H9 (cell line): Measurements from ENCODE around the gene MDK. TPM values are rescaled to one million over a fixed set of nuclear protein-coding genes. Genes with fewer than 3 reads are reported as not detected.

Experiments used
- DNase-seq: peaks from one replicate; pipeline ENCODE4 v3.0.0-alpha.2; 2017
- H2AFZ ChIP-seq: one replicate; pipeline ENCODE4 v1.6.1; 2013; ENCODE audit warnings: mild to moderate bottlenecking, low read length, control low read depth, moderate library complexity
- H2AK5ac ChIP-seq: 2 replicates; pipeline ENCODE4 v1.6.1; 2013; ENCODE audit warnings: low read length, control low read depth, mixed read lengths; ENCODE audit not compliant: insufficient read length
- H2BK120ac ChIP-seq: one replicate; pipeline ENCODE4 v1.6.1; 2013; ENCODE audit warnings: low read depth, mild to moderate bottlenecking, low read length, control low read depth, inconsistent platforms; ENCODE audit not compliant: poor library complexity, severe bottlenecking
- H2BK12ac ChIP-seq: 2 replicates; pipeline ENCODE4 v1.6.1; 2013; ENCODE audit warnings: low read length, control low read depth, mixed read lengths, low read depth; ENCODE audit not compliant: insufficient read length
- H2BK15ac ChIP-seq: 2 replicates; pipeline ENCODE4 v1.6.1; 2013; ENCODE audit warnings: low read depth, low read length, control low read depth
- H2BK20ac ChIP-seq: one replicate; pipeline ENCODE4 v1.6.1; 2013; ENCODE audit warnings: low read depth, mild to moderate bottlenecking, low read length, control low read depth, inconsistent platforms; ENCODE audit not compliant: poor library complexity, severe bottlenecking
- H2BK5ac ChIP-seq: 2 replicates; pipeline ENCODE4 v1.6.1; 2013; ENCODE audit warnings: low read length, control low read depth, mixed read lengths; ENCODE audit not compliant: insufficient read length
- H3K14ac ChIP-seq: 2 replicates; pipeline ENCODE4 v1.6.1; 2013; ENCODE audit warnings: low read length, control low read depth; ENCODE audit not compliant: insufficient read depth
- H3K18ac ChIP-seq: 2 replicates; pipeline ENCODE4 v1.6.1; 2013; ENCODE audit warnings: low read depth, mild to moderate bottlenecking, mixed read lengths, low read length, control low read depth; ENCODE audit not compliant: insufficient read length
- H3K23ac ChIP-seq: 2 replicates; pipeline ENCODE4 v1.6.1; 2013; ENCODE audit warnings: low read length, control low read depth, mixed read lengths, low read depth; ENCODE audit not compliant: insufficient read length
- H3K23me2 ChIP-seq: 2 replicates; pipeline ENCODE4 v1.6.1; 2013; ENCODE audit warnings: low read depth, mild to moderate bottlenecking, mixed read lengths, low read length, control low read depth; ENCODE audit not compliant: insufficient read length, poor library complexity, severe bottlenecking
- H3K27ac ChIP-seq: 2 replicates; pipeline ENCODE4 v1.5.1; 2013; ENCODE audit warnings: low read length, control low read depth, mixed read lengths, low read depth; ENCODE audit not compliant: insufficient read length
- H3K27me3 ChIP-seq: 2 replicates; pipeline ENCODE4 v1.6.1; 2013; ENCODE audit warnings: low read length, control low read depth, inconsistent platforms; ENCODE audit not compliant: insufficient read depth
- H3K4ac ChIP-seq: 2 replicates; pipeline ENCODE4 v1.6.1; 2013; ENCODE audit warnings: low read depth, mild to moderate bottlenecking, control low read depth, inconsistent platforms, low read length, moderate library complexity
- H3K4me1 ChIP-seq: 2 replicates; pipeline ENCODE4 v1.6.1; 2013; ENCODE audit warnings: low read length, control low read depth, inconsistent platforms; ENCODE audit not compliant: insufficient read depth
- H3K4me2 ChIP-seq: 2 replicates; pipeline ENCODE4 v1.6.1; 2013; ENCODE audit warnings: low read length, control low read depth, mixed read lengths; ENCODE audit not compliant: insufficient read length, insufficient read depth
- H3K56ac ChIP-seq: 2 replicates; pipeline ENCODE4 v1.6.1; 2013; ENCODE audit warnings: low read depth, mild to moderate bottlenecking, mixed read lengths, low read length, control low read depth; ENCODE audit not compliant: insufficient read length
- H3K79me1 ChIP-seq: 2 replicates; pipeline ENCODE4 v1.6.1; 2013; ENCODE audit warnings: low read depth, mild to moderate bottlenecking, moderate library complexity, low read length, control low read depth, inconsistent platforms; ENCODE audit not compliant: insufficient read depth, poor library complexity, severe bottlenecking
- H3K79me2 ChIP-seq: 2 replicates; pipeline ENCODE4 v1.6.1; 2013; ENCODE audit warnings: low read length, control low read depth, inconsistent platforms; ENCODE audit not compliant: insufficient read depth
- H3K9ac ChIP-seq: 2 replicates; pipeline ENCODE4 v1.6.1; 2013; ENCODE audit warnings: low read length, control low read depth, mixed read lengths; ENCODE audit not compliant: insufficient read length; ENCODE audit errors: extremely low read depth
- H3K9me3 ChIP-seq: one replicate; pipeline ENCODE4 v1.6.1; 2013; ENCODE audit warnings: low read depth, low read length, inconsistent platforms; ENCODE audit not compliant: control insufficient read depth
- H3T11ph ChIP-seq: one replicate; pipeline ENCODE4 v1.6.1; 2013; ENCODE audit warnings: mild to moderate bottlenecking, low read length, control low read depth, inconsistent platforms
- H4K20me1 ChIP-seq: one replicate; pipeline ENCODE4 v1.6.1; 2013; ENCODE audit not compliant: control insufficient read depth, insufficient read length, insufficient read depth
- H4K5ac ChIP-seq: 2 replicates; pipeline ENCODE4 v1.6.1; 2013; ENCODE audit warnings: low read depth, mild to moderate bottlenecking, mixed read lengths, low read length, control low read depth; ENCODE audit not compliant: insufficient read length
- H4K8ac ChIP-seq: replicated peaks from 2 replicates; pipeline ENCODE4 v1.6.1; 2013; ENCODE audit warnings: low read length, control low read depth, mixed read lengths, low read depth; ENCODE audit not compliant: insufficient read length
- H4K91ac ChIP-seq: 2 replicates; pipeline ENCODE4 v1.6.1; 2013; ENCODE audit warnings: low read depth, mild to moderate bottlenecking, moderate library complexity, mixed read lengths, low read length, control low read depth; ENCODE audit not compliant: insufficient read length
- H3K27ac Mint-ChIP-seq, 3 experiments: 2 replicates in 2 of 3; 3 replicates in 1 of 3; pipeline ENCODE4 v1.8.0; 2020 to 2021; ENCODE audit warnings: mixed read lengths in 3 of 3, mild to moderate bottlenecking in 1 of 3, moderate library complexity in 1 of 3
- H3K27me3 Mint-ChIP-seq: 2 replicates; pipeline ENCODE4 v1.8.0; 2021; ENCODE audit warnings: low read depth, mild to moderate bottlenecking, moderate library complexity, mixed read lengths
- H3K36me3 Mint-ChIP-seq, 3 experiments: 2 replicates in 2 of 3; 3 replicates in 1 of 3; pipeline ENCODE4 v1.8.0; 2020 to 2021; ENCODE audit warnings: low read depth in 3 of 3, mixed read lengths in 3 of 3; ENCODE audit not compliant: insufficient read depth in 1 of 3
- H3K4me1 Mint-ChIP-seq, 2 experiments: 2 replicates each; pipeline ENCODE4 v1.8.0; 2020; ENCODE audit warnings: mixed read lengths in 2 of 2
- H3K4me3 Mint-ChIP-seq, 2 experiments: 2 replicates in 1 of 2; 3 replicates in 1 of 2; pipeline ENCODE4 v1.8.0; 2020 to 2021; ENCODE audit warnings: mild to moderate bottlenecking in 2 of 2, mixed read lengths in 2 of 2, moderate library complexity in 1 of 2
- H3K9me3 Mint-ChIP-seq, 2 experiments: 2 replicates in 1 of 2; 3 replicates in 1 of 2; pipeline ENCODE4 v1.8.0; 2020; ENCODE audit warnings: mild to moderate bottlenecking in 2 of 2, mixed read lengths in 2 of 2, moderate library complexity in 1 of 2
- CTCF ChIP-seq: fragments of 200-600 bp; sonication (generic); conservative IDR thresholded peaks from 3 replicates; pipeline ENCODE4 v1.8.0; 2021; ENCODE audit warnings: antibody characterized with exemption, mild to moderate bottlenecking
- WGBS: extraction: QIAGEN DNeasy Blood & Tissue Kit; methylation state at CpG from one replicate; pipeline ENCODE4 v1.1.7; 2013; ENCODE audit warnings: missing lambda C conversion rate, low lambda C conversion rate, mixed read lengths; ENCODE audit not compliant: insufficient read length; ENCODE audit errors: extremely low coverage; 5-methylcytosine and 5-hydroxymethylcytosine counted together
- total RNA-seq: library from RNA; stranded (reverse); gene quantifications from 2 replicates; pipeline ENCODE4 v1.2.1, GENCODE V29; 2021

Gene MDK
- total RNA-seq, 1 experiment from 2014 or later = 392 TPM

GRCh38 chr11:46373787-46374740, 7.4 kb upstream of the MDK start:
- Histone ChIP-seq H3K23me2 (no peaks in the 10 kb centered on the region), H4K5ac (no peak overlapping the region), H3K9me3 (no peaks in the 10 kb centered on the region), H3K23ac (no peak overlapping the region), H4K91ac (no peak overlapping the region), H3K56ac (no peak overlapping the region), H3K27me3 (no peaks in the 10 kb centered on the region), H3K4me2 (no peak overlapping the region), H3K4ac (no peak overlapping the region), H3K79me2 (no peaks in the 10 kb centered on the region), H3K9ac (no peak overlapping the region), H4K8ac (no peak overlapping the region), H4K20me1 (no peaks in the 10 kb centered on the region), H3T11ph (no peak overlapping the region), H2AK5ac (no peak overlapping the region), H3K4me1 (peaks cover 3% of the 10 kb centered on the region; the same call in 1 of the 2 replicates), H2BK20ac (no peak overlapping the region), H2BK120ac (no peak overlapping the region), H3K27ac (no peak overlapping the region), H2BK15ac (no peak overlapping the region), H2BK5ac (no peak overlapping the region), H3K14ac (no peak overlapping the region), H2BK12ac (no peak overlapping the region), H3K18ac (no peak overlapping the region), H2AFZ (no peak overlapping the region), H3K79me1 (no peaks in the 10 kb centered on the region)
- Mint-ChIP-seq H3K27me3 (no peaks in the 10 kb centered on the region), H3K9me3 (no peaks in the 10 kb centered on the region; a peak in 1 of 5 replicates), H3K4me3 (no peak overlapping the region), H3K27ac (peak overlapping the region in 1 of 3 experiments; percentile 27; a peak in 1 of 7 replicates), H3K4me1 (peaks cover 10 to 13% of the 10 kb centered on the region in 2 experiments), H3K36me3 (peaks cover 17 to 58% (median 57%) of the 10 kb centered on the region in 3 experiments; a peak in 6 of 7 replicates)
- no CpG with 5 or more reads among the region's 30 CpGs for WGBS
- TF ChIP-seq CTCF = no peak
- DNase-seq = no peak
